Measurements from ENCODE around the gene CPNE5.

DNA sequence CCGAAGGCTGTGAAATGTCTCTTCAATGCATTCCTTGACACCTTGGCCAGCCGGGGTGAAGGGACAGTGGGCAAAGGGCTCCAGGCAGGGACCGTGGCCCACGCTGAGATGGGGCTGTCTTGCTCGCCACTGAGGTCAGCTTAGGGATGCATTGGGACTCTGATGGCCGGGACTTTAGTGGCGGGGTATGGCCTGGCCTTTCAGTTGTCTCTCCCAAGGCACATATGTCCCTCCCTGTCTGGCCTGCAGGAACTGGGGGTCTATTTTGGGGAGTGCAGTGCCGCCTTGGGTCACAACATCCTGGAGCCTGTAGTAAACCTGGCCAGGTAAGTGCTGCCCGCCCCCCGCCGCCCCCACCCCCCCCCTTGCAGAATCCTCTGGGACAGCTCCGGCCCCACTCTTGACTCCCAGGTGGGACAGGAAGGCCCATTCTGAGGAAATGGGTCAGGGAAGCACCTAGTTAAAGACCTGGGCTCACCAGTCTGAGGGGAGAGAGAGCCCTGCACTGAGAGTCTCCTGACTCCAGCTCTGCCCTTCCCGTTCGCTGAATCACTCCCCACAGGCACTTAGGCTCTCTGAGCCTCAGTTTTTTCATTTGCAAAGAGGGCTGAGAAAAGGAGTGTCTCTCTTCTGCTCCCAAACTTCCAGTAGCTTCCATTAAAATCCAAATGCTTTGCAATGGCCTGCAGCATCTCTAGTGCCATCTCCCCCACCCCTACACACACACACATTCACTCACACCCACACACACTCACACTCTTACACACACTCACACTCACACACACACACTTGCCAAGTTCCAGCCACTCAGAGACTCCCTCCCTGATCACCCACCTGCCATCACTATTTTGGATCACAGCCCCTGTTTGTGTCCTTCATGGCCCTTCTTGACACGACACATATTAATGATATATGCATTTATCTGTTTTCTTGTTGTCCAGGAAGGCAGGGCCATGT, 108.5 kb downstream of the CPNE5 start:
- no peak for TF ChIP-seq POLR2A (IDR thresholded peaks at IDR 0.05)
- TF ChIP-seq, protein P1, sequence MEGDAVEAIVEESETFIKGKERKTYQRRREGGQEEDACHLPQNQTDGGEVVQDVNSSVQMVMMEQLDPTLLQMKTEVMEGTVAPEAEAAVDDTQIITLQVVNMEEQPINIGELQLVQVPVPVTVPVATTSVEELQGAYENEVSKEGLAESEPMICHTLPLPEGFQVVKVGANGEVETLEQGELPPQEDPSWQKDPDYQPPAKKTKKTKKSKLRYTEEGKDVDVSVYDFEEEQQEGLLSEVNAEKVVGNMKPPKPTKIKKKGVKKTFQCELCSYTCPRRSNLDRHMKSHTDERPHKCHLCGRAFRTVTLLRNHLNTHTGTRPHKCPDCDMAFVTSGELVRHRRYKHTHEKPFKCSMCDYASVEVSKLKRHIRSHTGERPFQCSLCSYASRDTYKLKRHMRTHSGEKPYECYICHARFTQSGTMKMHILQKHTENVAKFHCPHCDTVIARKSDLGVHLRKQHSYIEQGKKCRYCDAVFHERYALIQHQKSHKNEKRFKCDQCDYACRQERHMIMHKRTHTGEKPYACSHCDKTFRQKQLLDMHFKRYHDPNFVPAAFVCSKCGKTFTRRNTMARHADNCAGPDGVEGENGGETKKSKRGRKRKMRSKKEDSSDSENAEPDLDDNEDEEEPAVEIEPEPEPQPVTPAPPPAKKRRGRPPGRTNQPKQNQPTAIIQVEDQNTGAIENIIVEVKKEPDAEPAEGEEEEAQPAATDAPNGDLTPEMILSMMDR (IDR thresholded peaks at IDR 0.05), result no peak

Data from thyroid gland (tissue), 4 donors.